Activated gamma-delta T cell treated with Interleukin-2 at 50 U/mL for 16 hours (primary cell): Measurements from ENCODE around the gene NRCAM.
"Not testable (repeated sequence)": the region's sequence is repeated elsewhere in the genome, so short reads cannot be mapped to it uniquely, and the experiment has no call there.

Source experiments
- DNase-seq: peaks from one replicate; pipeline ENCODE4 v3.0.0-alpha.2; 2020

NRCAM gene

DNA sequence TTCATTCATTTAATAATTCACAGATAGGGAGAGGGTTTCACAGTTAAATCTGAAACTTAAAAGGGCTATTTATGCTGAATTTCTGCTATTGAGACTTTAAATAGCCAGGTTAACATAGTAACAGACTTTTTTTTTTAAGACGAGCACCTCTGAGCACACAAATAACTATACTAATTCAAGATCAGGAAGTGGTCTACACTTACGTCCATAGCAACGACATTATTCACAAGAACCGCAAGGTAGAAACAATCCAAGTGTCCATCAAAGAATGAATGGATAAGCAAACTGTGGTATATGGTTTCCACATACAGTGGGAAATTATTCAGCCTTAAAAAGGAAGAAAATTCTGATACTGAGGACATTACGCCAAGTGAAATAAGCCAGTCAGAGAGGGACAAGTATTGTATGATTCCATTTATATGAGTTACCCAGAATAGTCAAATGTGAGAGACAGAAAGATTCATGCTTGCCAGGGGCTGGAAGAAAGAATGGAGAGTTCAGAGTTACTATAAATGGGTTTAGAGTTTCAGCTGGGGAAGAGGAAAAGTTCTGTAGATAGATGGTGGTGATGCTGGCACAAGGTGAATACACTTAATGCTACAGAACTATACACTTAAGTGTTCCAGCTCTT, 185.7 kb downstream of the NRCAM start:
- no peak for DNase-seq

DNA sequence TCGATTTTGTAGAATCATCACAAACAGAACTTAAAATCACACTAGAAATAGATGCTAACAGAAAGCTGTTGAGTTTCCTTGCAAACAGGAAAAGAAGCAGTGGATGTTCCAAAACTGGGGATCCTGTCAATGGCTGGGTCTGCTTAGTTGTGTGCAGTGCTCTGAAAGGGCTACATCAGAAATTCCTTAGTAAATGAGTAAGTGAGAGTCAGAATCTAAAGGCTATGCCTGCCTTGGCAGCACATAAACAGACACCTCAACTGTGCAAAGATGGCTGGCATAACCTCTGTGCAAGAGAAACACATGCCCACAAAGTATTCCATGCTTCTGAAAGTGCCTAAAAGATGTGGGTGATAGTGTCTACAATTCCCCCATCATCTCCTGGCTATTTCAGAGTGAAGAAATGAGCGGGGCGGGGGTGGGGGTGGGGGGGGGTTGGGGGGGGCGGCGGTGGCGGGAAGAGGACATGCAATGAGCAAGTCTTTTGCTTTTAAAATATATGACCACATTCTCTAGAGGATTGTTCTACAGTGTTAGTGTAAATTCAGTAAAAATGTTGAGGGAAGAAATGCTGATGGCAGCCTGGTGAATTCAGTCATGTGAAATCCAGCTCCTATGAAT, 187.9 kb downstream of the NRCAM start:
- no peak for DNase-seq

DNA sequence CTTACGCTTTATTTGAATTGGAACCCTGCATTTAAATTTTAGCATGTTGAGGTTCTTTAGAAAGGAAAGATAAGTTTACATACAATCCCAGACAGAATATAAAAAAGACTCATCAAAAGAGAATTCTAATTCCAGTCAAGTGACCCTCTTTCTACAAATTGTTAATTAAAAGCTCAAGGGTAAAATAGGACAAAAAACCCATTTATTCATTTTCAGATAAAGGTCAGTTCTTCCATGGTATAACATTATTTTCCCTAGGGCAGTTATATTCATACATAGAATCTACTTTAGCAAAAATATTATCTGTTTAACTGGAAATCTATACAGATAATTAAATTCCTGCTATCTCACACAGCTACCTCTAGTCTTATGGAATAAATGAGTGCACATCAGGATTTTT, 188.6 kb downstream of the NRCAM start:
- DNase-seq, result no peak

DNA sequence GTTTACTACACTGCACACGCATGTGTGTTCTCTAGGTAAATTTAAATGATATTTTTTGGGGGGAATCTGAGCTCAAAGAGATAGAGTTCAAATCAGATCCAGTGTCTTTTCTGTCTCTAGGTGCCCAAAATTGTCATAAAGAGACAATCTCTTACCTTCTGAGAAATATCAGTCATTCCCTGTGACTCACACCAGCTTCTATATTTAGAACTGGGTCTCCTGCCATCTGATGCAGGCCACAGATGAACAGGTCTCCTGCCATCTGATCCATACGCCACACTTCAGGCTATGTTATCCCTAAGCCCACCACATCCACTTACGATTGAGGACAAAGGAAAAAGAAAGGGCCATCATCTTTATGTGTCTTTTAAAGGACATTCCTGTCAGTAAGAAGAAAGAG, 189.7 kb downstream of the NRCAM start:
- no peak for DNase-seq

DNA sequence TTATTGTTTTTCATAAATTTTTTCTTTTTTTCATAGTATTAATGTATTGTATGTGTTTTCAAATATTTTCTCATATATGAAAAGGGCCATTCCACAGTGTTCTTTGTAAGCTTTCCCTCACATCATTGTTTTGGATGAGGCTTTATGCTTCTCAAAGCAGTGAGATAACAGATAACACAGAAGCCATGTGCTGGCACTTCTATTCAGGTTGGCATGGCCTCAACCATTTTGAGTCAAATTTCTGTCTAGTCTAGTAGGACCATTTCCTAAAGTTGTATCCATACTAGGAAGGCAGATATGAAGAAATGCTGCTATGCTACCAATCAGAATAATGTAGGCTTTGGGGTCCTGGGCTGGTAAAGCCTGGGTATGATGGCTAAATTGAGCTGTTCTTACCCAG, 190.2 kb downstream of the NRCAM start:
- no peak for DNase-seq

DNA sequence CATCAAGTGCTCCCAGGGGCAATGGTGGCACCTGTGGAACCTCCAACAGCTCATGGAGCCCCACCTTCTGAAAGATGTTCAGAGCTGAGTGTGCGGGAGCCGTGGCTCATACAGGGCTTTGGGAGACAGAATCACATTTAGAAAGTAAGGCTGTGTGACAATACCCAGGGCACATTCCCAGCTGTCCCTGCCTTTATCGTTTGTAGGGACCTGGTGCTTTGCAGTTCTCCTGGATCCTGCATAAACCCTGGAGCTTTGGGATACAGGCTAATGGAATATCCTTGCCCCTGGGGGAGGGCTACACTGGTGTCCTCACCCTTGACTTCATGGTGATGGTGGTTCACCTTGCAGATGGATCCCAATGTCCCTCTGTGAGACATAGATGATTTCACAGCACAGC, 191.2 kb downstream of the NRCAM start:
- no peak for DNase-seq

DNA sequence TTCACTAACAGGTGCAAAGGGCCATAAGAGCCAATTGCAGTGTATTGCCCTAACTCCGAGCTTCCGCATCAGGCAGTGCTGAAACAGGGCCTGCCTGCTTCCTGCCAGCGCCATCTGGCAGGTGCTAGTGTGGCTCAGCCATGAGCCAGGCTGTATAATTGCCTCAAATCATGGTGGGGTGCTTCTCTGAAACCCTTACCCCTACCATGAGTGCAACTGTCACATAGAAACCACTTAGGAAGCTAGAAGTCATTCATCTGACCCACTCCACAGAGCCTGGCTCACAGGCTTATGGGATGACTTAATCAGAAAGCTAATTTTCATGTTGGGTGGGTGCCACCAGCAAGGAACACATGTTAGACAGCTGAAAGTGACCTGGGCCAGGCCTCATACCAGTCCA, 192.8 kb downstream of the NRCAM start:
- no peak for DNase-seq

DNA sequence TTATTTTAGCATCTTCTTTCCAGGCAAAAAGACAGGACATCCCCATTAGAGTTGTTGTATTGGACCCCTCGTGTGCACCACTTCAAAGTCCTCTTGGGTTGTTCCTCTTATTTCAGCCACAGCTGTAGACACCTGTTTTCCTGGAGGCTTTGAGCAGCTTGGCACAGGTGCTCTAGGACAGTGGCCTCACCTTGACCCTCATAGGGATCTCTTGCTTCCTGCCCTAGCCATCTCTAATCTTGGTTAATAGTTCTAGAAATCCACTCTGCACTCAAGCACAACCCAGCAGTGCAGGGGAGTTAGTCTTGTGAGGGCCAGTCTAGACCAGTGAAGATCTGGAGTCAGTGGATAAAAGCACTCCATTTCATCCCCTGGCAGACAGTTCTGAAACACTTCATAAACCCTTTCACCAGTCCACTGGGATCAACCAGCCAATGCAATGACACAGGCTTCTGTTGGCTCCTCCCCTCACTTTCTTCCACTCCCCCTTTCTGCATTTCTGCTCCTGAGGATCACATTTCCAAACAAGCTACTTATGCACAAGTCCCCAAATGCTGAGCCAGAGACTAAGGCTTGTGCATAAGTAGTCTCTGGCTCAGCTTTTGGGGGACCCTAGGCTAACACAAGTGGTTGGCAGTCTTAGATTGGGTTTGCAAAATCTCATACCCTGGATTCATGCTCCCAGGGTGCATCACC, 194.5 kb downstream of the NRCAM start:
- no peak for DNase-seq

DNA sequence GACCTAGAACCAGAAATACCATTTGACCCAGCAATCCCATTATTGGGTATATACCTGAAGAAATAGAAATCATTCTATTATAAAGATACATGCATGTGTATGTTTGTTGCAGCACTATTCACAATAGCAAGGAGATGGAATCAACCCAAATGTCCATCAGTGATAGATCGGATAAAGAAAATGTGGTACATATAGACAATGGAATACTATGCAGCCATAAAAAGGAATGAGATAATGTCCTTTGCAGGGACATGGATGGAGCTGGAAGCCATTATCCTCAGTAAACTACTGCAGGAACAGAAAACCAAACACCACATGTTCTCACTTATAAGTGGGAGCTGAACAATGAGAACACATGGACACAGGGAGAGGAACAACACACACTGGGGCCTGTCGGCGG, 196.8 kb downstream of the NRCAM start:
- not testable (repeated sequence) for DNase-seq

DNA sequence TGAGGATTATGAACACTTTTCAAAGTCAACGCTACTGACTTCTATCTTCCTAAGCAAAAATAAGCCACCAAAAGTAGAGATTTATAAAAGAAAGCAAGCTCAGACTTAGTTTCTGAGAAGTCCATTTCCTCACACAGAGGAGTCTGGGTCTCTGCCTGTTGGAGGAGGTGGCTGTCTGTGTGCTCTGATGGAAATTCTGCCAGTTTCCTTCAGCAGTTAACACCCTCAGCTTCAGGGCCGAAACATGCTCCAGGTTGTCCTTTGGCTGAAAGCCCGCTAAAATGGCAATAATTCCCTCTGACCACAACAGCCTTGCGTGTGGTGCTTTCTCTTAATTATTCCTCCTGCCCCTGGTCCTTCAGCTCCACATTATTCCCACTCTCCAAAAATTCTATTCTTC, 198.3 kb downstream of the NRCAM start:
- no peak for DNase-seq

DNA sequence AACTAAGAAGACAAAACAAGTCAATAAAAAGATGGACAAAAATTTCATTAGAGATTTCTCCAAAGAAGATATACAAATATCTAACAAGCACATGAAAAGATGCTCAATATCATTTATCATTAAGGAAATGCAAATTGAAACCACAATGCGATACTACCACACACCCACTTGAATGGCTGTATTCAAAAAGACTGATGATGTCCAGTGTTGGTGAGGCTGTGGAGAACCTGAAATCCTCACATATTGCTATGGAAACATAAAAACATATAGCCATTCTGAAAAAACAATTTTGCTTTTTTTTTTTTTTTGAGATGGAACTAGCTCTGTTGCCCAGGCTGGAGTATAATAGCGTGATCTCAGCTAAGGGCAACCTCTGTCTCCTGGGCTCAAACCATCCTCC, 202.0 kb downstream of the NRCAM start:
- DNase-seq, result no peak

DNA sequence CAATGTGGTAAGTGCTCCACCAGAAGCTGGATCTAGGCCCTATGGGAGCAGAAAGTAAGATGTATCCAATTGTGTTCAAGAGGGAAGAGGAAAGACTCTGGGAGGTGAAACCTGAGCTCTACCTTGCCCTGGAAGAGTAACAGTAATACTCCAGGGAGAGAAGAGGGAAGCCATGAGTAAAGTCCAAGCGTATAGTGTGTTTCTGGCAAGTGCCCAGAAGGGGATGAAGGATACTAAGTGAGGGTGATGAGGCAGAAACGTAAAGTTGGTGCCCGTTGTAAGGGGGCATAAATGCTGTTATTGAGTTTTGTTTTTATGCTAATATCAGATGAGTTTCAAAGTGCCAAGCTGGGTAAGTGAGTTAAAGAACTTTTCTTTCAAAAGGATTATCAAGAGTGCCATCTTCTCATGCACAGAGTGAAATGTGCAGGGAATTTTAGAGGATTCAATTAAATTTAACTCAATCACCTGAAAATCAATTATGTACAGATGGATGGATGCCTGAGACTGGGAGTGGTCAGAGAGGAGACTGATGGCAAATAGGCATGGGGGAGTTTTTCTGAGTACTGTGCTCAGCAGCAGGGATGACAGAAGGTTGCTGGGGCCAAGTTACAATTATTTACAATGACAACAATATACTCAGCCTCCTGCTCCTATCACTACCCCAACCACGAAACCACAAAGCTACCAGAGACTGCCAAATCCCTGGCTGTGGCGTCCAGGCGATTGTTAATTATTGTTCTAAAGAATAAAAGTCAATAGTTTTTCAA, 202.8 kb downstream of the NRCAM start:
- no peak for DNase-seq

DNA sequence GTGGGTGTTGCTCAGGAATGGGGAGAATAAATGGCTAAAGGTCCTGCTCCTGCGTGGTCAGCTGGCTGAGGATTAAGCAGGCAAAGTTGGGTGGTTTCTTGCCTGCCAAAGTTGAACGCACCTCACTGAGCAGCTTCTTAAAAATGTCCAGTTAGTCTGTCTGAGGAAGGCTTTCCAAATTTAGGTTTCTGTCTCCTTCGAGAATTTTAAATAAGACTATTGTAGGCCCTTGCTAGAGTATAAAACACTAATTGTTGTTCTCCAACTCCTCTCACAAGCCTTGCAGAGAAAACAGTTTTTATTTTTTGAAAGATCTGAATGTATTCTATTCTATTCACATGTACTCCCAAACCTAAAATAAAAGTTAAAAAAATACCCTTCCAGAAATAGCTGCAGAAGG, 204.1 kb downstream of the NRCAM start:
- no peak for DNase-seq

DNA sequence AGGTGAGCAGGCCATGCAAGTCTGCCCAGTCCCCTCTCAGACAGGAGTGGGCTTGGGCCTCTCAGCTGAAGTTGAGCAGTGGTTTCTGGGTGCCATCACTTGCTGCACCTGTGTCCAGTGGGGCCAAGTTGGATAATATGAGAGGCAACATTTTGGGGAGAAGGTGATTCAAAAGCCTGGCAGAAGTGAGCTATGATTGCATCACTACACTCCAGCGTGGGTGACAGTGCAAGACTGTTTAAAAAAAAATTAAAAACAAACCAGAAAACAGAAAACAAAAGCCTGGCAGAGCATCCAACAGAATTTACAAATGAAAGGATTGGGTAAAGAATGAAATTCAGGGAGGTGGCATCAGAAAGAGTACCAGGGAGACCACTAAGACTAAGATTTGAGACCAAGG, 204.5 kb downstream of the NRCAM start:
- DNase-seq, result no peak

DNA sequence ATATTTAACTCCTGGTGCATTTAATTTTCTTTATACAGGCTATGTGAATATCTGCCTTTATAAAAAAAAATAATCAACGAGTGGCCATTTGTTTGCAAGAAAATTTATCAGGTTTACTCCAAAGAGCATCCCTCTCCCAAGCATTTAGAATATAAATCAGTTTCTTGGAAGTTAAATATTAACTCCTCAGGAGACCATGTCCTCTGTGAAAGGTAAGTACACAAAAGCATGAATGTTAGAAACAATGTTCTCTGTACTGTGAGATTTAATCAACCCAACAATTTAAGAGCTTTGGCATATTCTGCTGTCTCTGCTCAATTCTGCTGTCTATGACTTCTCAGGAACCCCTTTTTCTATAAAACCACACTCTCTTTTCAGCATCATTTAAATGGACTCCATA, 206.8 kb downstream of the NRCAM start:
- DNase-seq, result no peak

DNA sequence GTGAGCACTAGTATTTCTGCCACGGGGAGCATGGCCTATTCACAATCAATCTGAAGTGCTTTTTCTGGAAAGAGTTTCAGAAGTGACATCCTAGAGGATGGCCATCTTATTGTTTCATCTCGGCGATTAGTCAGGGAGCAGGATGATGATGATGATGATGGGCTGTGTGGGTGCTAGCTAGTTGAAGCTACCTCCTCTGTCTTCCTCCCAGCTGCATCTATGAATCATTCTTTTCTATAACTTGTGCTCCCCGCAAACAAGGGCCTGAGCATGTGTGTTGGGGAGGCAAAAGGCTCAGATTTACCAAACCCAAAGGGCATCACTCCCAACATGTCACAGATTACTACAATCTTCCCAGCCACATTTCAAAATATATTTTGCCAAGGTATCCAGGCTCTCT, 207.4 kb downstream of the NRCAM start:
- DNase-seq, result no peak

DNA sequence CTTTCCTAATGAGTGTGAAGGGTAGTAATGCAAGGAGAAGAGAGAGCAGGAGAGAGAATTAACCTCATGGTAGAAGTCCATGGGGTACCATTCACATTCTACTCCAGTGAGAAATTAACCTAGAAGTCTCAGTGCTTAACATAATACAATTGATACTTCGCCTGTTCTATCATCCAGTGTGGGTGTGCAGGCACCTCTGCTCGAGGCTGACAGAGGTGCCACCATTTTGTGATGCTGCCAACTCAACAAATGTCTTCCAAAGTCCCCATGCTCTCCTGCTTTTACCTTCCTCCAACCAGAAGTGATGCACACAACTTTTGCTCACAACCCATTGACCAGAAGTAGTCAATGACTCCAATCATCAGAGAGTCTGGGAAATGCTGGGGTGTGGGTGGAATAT, 207.8 kb downstream of the NRCAM start:
- DNase-seq, result no peak

DNA sequence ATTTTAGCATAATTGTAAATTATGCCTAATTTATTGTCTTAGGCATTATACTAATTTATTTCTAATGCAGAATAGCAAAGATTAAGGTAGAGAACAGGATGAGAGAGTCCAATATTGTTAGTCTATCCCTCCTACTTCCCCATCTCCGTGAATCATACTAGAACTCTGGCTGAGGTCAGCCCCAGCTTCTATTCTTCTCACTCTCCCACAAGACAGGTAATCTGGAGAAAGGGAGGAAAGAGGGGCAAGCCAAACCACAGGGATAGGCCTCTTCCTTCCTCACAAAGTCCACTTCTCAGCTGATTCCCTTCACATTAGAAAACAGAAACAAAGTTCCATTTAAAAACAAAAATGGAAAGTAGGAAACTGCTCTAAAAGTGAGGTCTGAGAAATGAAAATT, 208.6 kb downstream of the NRCAM start:
- no peak for DNase-seq

DNA sequence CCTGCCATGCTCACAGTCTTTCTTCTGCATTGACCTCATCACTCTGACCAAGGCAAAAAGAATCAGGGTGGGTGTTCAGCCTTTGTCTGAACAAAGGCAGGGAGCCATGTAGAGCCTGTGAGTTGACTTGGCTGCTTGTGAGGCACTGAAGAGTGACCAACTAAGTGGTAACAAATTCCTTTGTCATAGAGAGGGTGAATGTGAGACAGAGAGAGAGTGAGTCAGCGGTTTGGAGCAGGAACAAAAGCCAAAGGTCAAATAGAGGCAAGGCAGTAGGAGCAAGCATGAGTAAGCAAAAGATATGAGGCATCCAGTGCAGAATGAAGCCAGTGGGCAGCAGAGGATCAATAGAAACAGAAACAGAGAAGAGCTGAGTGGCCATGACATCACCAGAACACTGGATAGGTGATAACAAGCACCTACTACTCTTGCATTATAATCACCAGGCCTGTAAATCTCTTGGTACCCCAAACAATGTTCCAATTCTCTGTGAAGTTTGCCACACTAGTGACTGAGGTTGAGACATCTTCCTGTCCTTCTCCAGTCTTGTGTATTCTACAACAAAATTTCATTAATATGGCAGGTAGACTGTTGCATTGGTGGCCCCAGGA, 209.9 kb downstream of the NRCAM start:
- DNase-seq, result no peak

DNA sequence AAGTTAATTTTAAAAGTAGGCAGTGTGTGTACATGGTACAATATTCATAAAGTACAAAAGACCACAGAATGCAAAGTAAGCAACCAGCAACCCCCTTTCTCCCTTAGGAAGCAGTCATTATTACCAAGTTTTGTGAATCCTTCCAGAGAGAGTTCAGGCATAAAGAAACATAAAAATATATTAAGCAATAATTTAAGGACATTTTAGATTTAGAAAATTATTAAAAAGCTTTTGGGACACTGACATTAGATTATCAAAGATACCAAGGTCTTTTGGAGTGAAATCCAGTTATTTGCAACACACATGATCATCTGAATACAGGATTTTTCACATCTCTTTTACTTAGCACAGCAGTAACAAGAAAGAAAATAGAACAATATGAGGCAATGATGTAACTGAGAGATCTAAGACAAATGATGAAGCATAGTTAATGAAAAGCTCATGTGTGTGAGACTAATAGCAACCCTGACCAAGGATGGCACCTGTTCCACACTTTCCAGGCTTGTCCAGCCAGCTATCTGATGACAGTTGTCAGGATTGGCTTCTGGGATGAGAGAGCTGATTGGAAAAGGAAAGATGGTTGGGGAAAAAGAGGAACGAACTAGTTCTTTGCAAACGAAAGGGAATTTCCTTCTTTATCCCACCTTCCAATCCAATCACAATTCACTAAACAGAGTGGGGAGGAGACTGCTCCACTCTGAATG, 210.6 kb downstream of the NRCAM start:
- DNase-seq, result no peak

DNA sequence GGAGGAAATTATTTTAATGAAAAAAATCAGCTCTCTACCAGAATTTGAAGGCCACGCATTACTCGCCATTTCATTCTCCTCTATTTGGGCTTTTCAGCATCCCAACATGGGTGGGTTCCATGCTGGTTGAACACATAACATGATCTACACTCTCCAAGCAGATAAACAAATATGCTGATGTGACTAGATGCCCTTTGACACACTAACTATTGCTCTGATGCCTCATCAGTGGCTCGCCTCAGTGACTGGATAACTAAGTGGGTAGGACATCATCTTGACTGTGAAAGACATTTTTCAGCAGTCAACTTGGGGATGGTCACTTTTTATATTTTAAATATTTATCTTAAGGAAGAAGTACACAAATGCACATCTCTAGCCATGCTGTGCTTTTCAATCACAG, 212.1 kb downstream of the NRCAM start:
- no peak for DNase-seq

DNA sequence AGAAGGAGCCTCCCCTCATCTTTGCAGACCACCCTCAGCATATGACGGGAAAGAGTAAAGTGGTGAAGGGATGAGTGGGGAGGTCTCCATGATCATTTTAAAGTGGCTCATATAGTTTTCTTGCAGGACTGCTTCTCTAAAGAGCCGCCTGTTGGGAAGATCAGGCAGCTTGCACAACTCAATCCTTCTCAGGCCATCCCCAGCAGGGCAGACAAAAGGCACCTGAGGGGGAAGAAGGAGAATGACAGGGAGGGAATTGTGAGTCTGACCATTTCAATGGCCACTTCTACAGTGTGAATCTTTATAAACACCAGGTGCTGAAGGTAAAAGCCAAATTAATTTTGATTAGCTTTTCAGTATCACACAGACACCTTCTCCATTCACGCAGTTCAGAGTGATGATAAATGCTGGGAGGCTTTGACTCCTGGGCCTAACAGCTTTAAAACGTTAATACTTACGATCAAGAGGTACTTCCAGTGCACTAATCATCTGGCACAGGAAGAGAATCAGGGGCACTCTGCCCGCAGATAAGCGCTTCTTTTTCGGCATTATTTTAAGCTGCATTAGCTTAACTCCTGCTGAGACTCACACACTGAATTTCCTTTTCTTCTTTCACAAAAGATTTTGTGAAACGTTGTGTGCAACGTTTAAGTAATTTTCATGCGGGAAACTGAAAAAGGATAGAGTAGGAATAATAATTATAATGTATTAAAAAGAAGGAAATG, 216.6 kb downstream of the NRCAM start:
- no peak for DNase-seq
